WTC11 (cell line): ENCODE results near the gene GRAMD4. TPM values are rescaled to one million over a fixed set of nuclear protein-coding genes. Genes with fewer than 3 reads are reported as not detected.

Experiments used
- ATAC-seq: fragments of 200-7000 bp; cut with Tn5 transposase; 2 replicates; pipeline ENCODE4 v1.10.0; 2021; ENCODE audit warnings: mild to moderate bottlenecking, moderate library complexity
- CTCF ChIA-PET: fragments of 300-600 bp; sonication (Branson Sonifier 250); formaldehyde crosslinking; loops from one replicate; lab custom pipeline; 2021; ENCODE audit warnings: antibody characterized with exemption; lab: Charles Lee
- POLR2A ChIA-PET: fragments of 350-600 bp; sonication (Branson Sonifier 250); formaldehyde crosslinking; loops from one replicate; lab custom pipeline; 2021; ENCODE audit warnings: antibody characterized with exemption; lab: Charles Lee
- DNase-seq: peaks from one replicate; pipeline ENCODE4 v3.0.0; 2021; ENCODE audit warnings: low spot score
- H3K27ac Mint-ChIP-seq: 2 replicates; pipeline ENCODE4 v1.8.0; 2021; ENCODE audit warnings: mixed read lengths
- H3K27me3 Mint-ChIP-seq: 2 replicates; pipeline ENCODE4 v1.8.0; 2021; ENCODE audit warnings: low read depth, mild to moderate bottlenecking, moderate library complexity, mixed read lengths
- H3K36me3 Mint-ChIP-seq: 2 replicates; pipeline ENCODE4 v1.8.0; 2021; ENCODE audit warnings: mixed read lengths
- H3K4me1 Mint-ChIP-seq: 2 replicates; pipeline ENCODE4 v1.8.0; 2022; ENCODE audit warnings: mixed read lengths
- H3K4me3 Mint-ChIP-seq: 2 replicates; pipeline ENCODE4 v1.8.0; 2021; ENCODE audit warnings: mild to moderate bottlenecking, moderate library complexity, mixed read lengths
- H3K9me3 Mint-ChIP-seq: 2 replicates; pipeline ENCODE4 v1.8.0; 2021; ENCODE audit warnings: mixed read lengths
- ATF1 ChIP-seq: sonication (generic); formaldehyde crosslinking; IDR thresholded peaks from 2 replicates; pipeline ENCODE4 v1.8.1; 2023; ENCODE audit warnings: mild to moderate bottlenecking, moderate library complexity, missing genetic modification reagents
- ATF2 ChIP-seq: sonication (generic); formaldehyde crosslinking; IDR thresholded peaks from 2 replicates; pipeline ENCODE4 v1.8.1; 2022; ENCODE audit warnings: low read depth, missing genetic modification reagents, borderline replicate concordance
- CTCF ChIP-seq: fragments of 200-600 bp; IDR thresholded peaks from 2 replicates; pipeline ENCODE4 v1.8.0; 2022; ENCODE audit warnings: antibody characterized with exemption
- E2F1 ChIP-seq: sonication (generic); formaldehyde crosslinking; IDR thresholded peaks from 2 replicates; pipeline ENCODE4 v1.8.0; 2022; ENCODE audit warnings: mild to moderate bottlenecking, missing genetic modification reagents
- KAT7 ChIP-seq: sonication (generic); formaldehyde crosslinking; IDR thresholded peaks from 2 replicates; pipeline ENCODE4 v1.8.1; 2023; ENCODE audit warnings: missing genetic modification reagents, mild to moderate bottlenecking, borderline replicate concordance
- MXD4 ChIP-seq: fragments of 250-450 bp; sonication (Bioruptor Pico); IDR thresholded peaks from 2 replicates; pipeline ENCODE4 v1.8.0; 2021; ENCODE audit warnings: mild to moderate bottlenecking, moderate library complexity, borderline replicate concordance
- NFYB ChIP-seq: sonication (generic); formaldehyde crosslinking; conservative IDR thresholded peaks from 2 replicates; pipeline ENCODE4 v1.8.0; 2022; ENCODE audit warnings: low read depth, missing genetic modification reagents
- PRDM15 ChIP-seq: sonication (generic); formaldehyde crosslinking; IDR thresholded peaks from 2 replicates; pipeline ENCODE4 v1.8.0; 2022; ENCODE audit warnings: missing genetic modification reagents
- SMAD4 ChIP-seq: sonication (generic); formaldehyde crosslinking; IDR thresholded peaks from 2 replicates; pipeline ENCODE4 v1.8.0; 2022; ENCODE audit warnings: mild to moderate bottlenecking, missing genetic modification reagents
- SP1 ChIP-seq: sonication (generic); formaldehyde crosslinking; conservative IDR thresholded peaks from 2 replicates; pipeline ENCODE4 v1.8.1; 2022; ENCODE audit warnings: missing genetic modification reagents
- TEAD1 ChIP-seq: sonication (generic); formaldehyde crosslinking; IDR thresholded peaks from 2 replicates; pipeline ENCODE4 v1.8.0; 2022; ENCODE audit warnings: mild to moderate bottlenecking, missing genetic modification reagents
- ZNF263 ChIP-seq: sonication (generic); formaldehyde crosslinking; IDR thresholded peaks from 2 replicates; pipeline ENCODE4 v1.8.1; 2022; ENCODE audit warnings: low read depth, mild to moderate bottlenecking, moderate library complexity, missing genetic modification reagents
- ZNF416 ChIP-seq: fragments of 250-450 bp; sonication (Bioruptor Pico); IDR thresholded peaks from 2 replicates; pipeline ENCODE4 v1.9.0; 2021; ENCODE audit warnings: mild to moderate bottlenecking, inconsistent platforms
- ZNF425 ChIP-seq: fragments of 250-450 bp; sonication (Bioruptor Pico); conservative IDR thresholded peaks from 2 replicates; pipeline ENCODE4 v1.9.0; 2021; ENCODE audit warnings: mild to moderate bottlenecking
- ZNF532 ChIP-seq: fragments of 250-450 bp; sonication (Bioruptor Pico); IDR thresholded peaks from 2 replicates; pipeline ENCODE4 v1.9.0; 2021; ENCODE audit warnings: mild to moderate bottlenecking, borderline replicate concordance
- total RNA-seq: library from RNA; stranded (reverse); gene quantifications from 3 replicates; pipeline ENCODE4 v1.2.3, GENCODE V29; 2021

GRAMD4 gene
- total RNA-seq, 1 experiment from 2014 or later: 41.0 TPM

GRCh38 chr22:46712288-46712687 is 92.1 kb downstream of the GRAMD4 start (continued):
- no peak for TF ChIP-seq ZNF425 (CRISPR knock-in tag)
- TF ChIP-seq ZNF416 (CRISPR knock-in tag): no peak
- TF ChIP-seq E2F1 (CRISPR knock-in tag): no peak

- DNase-seq (no peak), ATAC-seq (no peak)
- ChIA-PET POLR2A (interaction anchor here (0.6 kb wide), 1 partner anchor 15 kb away, joined by 5 read pairs; no protein-coding TSS in a partner anchor), CTCF (interaction anchor here (1.7 kb wide), 1 partner anchor 151 kb away, joined by 3 read pairs; no protein-coding TSS in a partner anchor)
- H3K4me1 Mint-ChIP-seq: no peaks in the 10 kb centered on the region
- H3K27me3 Mint-ChIP-seq: no peaks in the 10 kb centered on the region
- H3K9me3 Mint-ChIP-seq: no peaks in the 10 kb centered on the region
- H3K36me3 Mint-ChIP-seq: peaks cover 53% of the 10 kb centered on the region
- no peak overlapping the region for H3K27ac Mint-ChIP-seq
- H3K4me3 Mint-ChIP-seq: no peak overlapping the region
- TF ChIP-seq SP1 (CRISPR knock-in tag) (no peak), ZNF263 (CRISPR knock-in tag) (no peak), CTCF (no peak), ZNF532 (no peak), KAT7 (CRISPR knock-in tag) (no peak), NFYB (no peak), TEAD1 (CRISPR knock-in tag) (no peak)
Measured at GRCh38 chr22:46714550-46714949, 94.4 kb downstream of the GRAMD4 start.

- ATAC-seq: no peak
- DNase-seq: no peak
- H3K4me3 Mint-ChIP-seq: no peak overlapping the region
- TF ChIP-seq PRDM15 (CRISPR knock-in tag): no peak
- TF ChIP-seq ATF2 (CRISPR knock-in tag): no peak
- TF ChIP-seq MXD4: no peak
- no peak for TF ChIP-seq SMAD4
- TF ChIP-seq ATF1: no peak
- no peak for TF ChIP-seq CTCF
- TF ChIP-seq ZNF416 (CRISPR knock-in tag): no peak
- TF ChIP-seq, all 79 proteins: peak for 0
- POLR2A ChIA-PET: no interaction called here
- no peak overlapping the region for H3K27ac Mint-ChIP-seq
- CTCF ChIA-PET: interaction anchor here (1.1 kb wide), 1 partner anchor 84 kb away, joined by 3 read pairs; no protein-coding TSS in a partner anchor
- H3K36me3 Mint-ChIP-seq: peaks cover 39% of the 10 kb centered on the region
- H3K9me3 Mint-ChIP-seq: no peaks in the 10 kb centered on the region
- H3K4me1 Mint-ChIP-seq: no peaks in the 10 kb centered on the region
- no peaks in the 10 kb centered on the region for H3K27me3 Mint-ChIP-seq
Measured at GRCh38 chr22:46719921-46720320, 99.7 kb downstream of the GRAMD4 start.
